B cell (primary cell): ENCODE measurements around the gene SYNPO. TPM values are rescaled to one million over a fixed set of nuclear protein-coding genes. Genes with fewer than 3 reads are reported as not detected.
A peak's percentile ranks its signal among the peaks of the same experiment; 100 is the strongest.

Source experiments
- ATAC-seq: fragments of 200-7000 bp; cut with Tn5 transposase; one replicate; pipeline ENCODE4 v1.10.0; 2021; ENCODE audit warnings: low read depth, mild to moderate bottlenecking, moderate number of reproducible peaks, moderate library complexity
- CTCF ChIA-PET: fragments of 350-600 bp; sonication (Branson Sonifier 250); formaldehyde crosslinking; loops from one replicate; lab custom pipeline; 2021; ENCODE audit warnings: antibody characterized with exemption, inconsistent platforms; lab: Charles Lee
- POLR2A ChIA-PET: fragments of 350-600 bp; sonication (Branson Sonifier 250); formaldehyde crosslinking; loops from one replicate; lab custom pipeline; 2021; ENCODE audit warnings: antibody characterized with exemption; lab: Charles Lee
- DNase-seq: peaks from one replicate; pipeline ENCODE4 v3.0.0; 2013
- H2AFZ ChIP-seq: 2 replicates; pipeline ENCODE4 v1.6.1; 2012; ENCODE audit warnings: mild to moderate bottlenecking, low read depth, low read length; ENCODE audit not compliant: insufficient read depth, poor library complexity, severe bottlenecking
- H3K27ac ChIP-seq, 2 donors: 1 replicate in 1 of 2; 2 replicates in 1 of 2; pipeline ENCODE4 v1.5.1; 2012 to 2013; ENCODE audit warnings: low read length in 2 of 2, mild to moderate bottlenecking in 2 of 2, moderate library complexity in 1 of 2
- H3K27me3 ChIP-seq, 4 experiments: fragments of 200-600 bp in 1 of 4; sonication (generic) in 1 of 4; replicated peaks in 1 of 4; 1 replicate in 2 of 4; 2 replicates in 2 of 4; pipeline versions ENCODE4 v1.6.1 to v1.7.0; 2013 to 2016; ENCODE audit warnings: low read length in 3 of 4, mild to moderate bottlenecking in 2 of 4, mixed read lengths in 1 of 4, moderate library complexity in 1 of 4; ENCODE audit not compliant: insufficient read depth in 4 of 4, control insufficient read depth in 3 of 4; ENCODE audit errors: control extremely low read depth in 1 of 4
- H3K36me3 ChIP-seq, 2 experiments: replicated peaks in 1 of 2; 1 replicate in 1 of 2; 2 replicates in 1 of 2; pipeline versions ENCODE4 v1.6.1 to v1.7.1; 2013; ENCODE audit warnings: low read length in 1 of 2; ENCODE audit not compliant: insufficient read depth in 2 of 2, control insufficient read depth in 1 of 2; ENCODE audit errors: control extremely low read depth in 1 of 2, extremely low read depth in 1 of 2
- H3K4me1 ChIP-seq, 2 donors: fragments of 200-600 bp in 1 of 2; sonication (generic) in 1 of 2; 1 replicate in 1 of 2; 2 replicates in 1 of 2; pipeline versions ENCODE4 v1.5.1 to v1.6.1; 2013 to 2017; ENCODE audit warnings: low read length in 2 of 2; ENCODE audit not compliant: control insufficient read depth in 2 of 2, insufficient read depth in 2 of 2
- H3K4me2 ChIP-seq: replicated peaks from 2 replicates; pipeline ENCODE3; 2012; ENCODE audit warnings: mild to moderate bottlenecking, low read depth, low read length; ENCODE audit not compliant: poor library complexity, severe bottlenecking
- H3K4me3 ChIP-seq, 5 experiments: fragments of 200-600 bp in 1 of 5; sonication (generic) in 1 of 5; 1 replicate in 3 of 5; 2 replicates in 2 of 5; pipeline versions ENCODE4 v1.5.1 to v1.7.0; 2011 to 2016; ENCODE audit warnings: low read length in 4 of 5, mild to moderate bottlenecking in 4 of 5, low read depth in 2 of 5, control low read depth in 1 of 5, moderate library complexity in 1 of 5; ENCODE audit not compliant: insufficient read depth in 1 of 5; ENCODE audit errors: control extremely low read depth in 1 of 5, extremely low read depth in 1 of 5
- H3K79me2 ChIP-seq: fragments of 200-600 bp; sonication (generic); one replicate; pipeline ENCODE4 v1.6.0; 2016; ENCODE audit warnings: low read length; ENCODE audit not compliant: control insufficient read depth, insufficient read depth
- H3K9ac ChIP-seq: fragments of 200-600 bp; sonication (generic); 2 replicates; pipeline ENCODE4 v1.6.1; 2017; ENCODE audit warnings: mild to moderate bottlenecking, low read length, moderate library complexity
- H3K9me3 ChIP-seq, 3 donors: one replicate each; pipeline versions ENCODE4 v1.6.1 to v1.7.1; 2013; ENCODE audit warnings: low read length in 2 of 3; ENCODE audit not compliant: control insufficient read depth in 2 of 3, insufficient read depth in 1 of 3; ENCODE audit errors: control extremely low read depth in 1 of 3
- H4K20me1 ChIP-seq: 2 replicates; pipeline ENCODE4 v1.6.0; 2012; ENCODE audit warnings: mild to moderate bottlenecking, low read length; ENCODE audit not compliant: insufficient read depth, control insufficient read depth, poor library complexity, severe bottlenecking
- H3K27ac Mint-ChIP-seq: one replicate; pipeline ENCODE4 v1.8.0; 2021; ENCODE audit warnings: mixed read lengths
- H3K27me3 Mint-ChIP-seq: one replicate; pipeline ENCODE4 v1.8.0; 2021; ENCODE audit warnings: mixed read lengths
- H3K4me1 Mint-ChIP-seq: one replicate; pipeline ENCODE4 v1.8.0; 2021; ENCODE audit warnings: mixed read lengths
- H3K4me3 Mint-ChIP-seq: one replicate; pipeline ENCODE4 v1.8.0; 2021; ENCODE audit warnings: mixed read lengths
- H3K9me3 Mint-ChIP-seq: one replicate; pipeline ENCODE4 v1.8.0; 2022; ENCODE audit warnings: mixed read lengths; ENCODE audit not compliant: insufficient read depth
- CTCF ChIP-seq: fragments of 200-600 bp; IDR thresholded peaks from one replicate; pipeline ENCODE4 v1.8.0; 2022; ENCODE audit warnings: antibody characterized with exemption, mild to moderate bottlenecking
- EZH2 ChIP-seq: IDR thresholded peaks from 2 replicates; pipeline ENCODE4 v1.6.1; 2012; ENCODE audit warnings: borderline replicate concordance, low read depth, mild to moderate bottlenecking, moderate library complexity, low read length; ENCODE audit not compliant: insufficient read depth, poor library complexity, severe bottlenecking
- WGBS: methylation state at CpG from one replicate; pipeline ENCODE4 v1.1.5; 2013; ENCODE audit warnings: missing lambda C conversion rate; ENCODE audit not compliant: insufficient coverage; 5-methylcytosine and 5-hydroxymethylcytosine counted together
- intact Hi-C: fragments of 100-400 bp; cut with micrococcal nuclease; formaldehyde crosslinking; loops from one replicate; pipeline ENCODE4 v1.10.0; 2022
- polyA plus RNA-seq: library from polyadenylated mRNA; depleted of rRNA; stranded (reverse); fragments of >200 nt; gene quantifications from 2 replicates; pipeline ENCODE4 v1.2.3, GENCODE V29; 2012
- total RNA-seq, 2 donors: library from RNA; stranded (reverse); fragments of 120-200 nt in 1 of 2; gene quantifications; 1 replicate in 1 of 2; 2 replicates in 1 of 2; pipeline versions ENCODE4 v1.2.3 to v1.2.4, GENCODE V29; 2013 to 2022

SYNPO gene
- total and polyA plus RNA-seq, 2 donors (not counting 1 experiment from before 2014, with no cell fraction given): 13.2 to 16.8 TPM

GRCh38 chr5:150653762-150654556, 13.5 kb downstream of the SYNPO start:
- Histone ChIP-seq H3K9ac (no peak overlapping the region), H3K79me2 (no peaks in the 10 kb centered on the region), H3K9me3 (no peaks in the 10 kb centered on the region), H2AFZ (no peak overlapping the region), H3K4me1 (peaks cover 10 to 15% of the 10 kb centered on the region in 2 donors), H3K4me2 (no peak overlapping the region), H4K20me1 (no peaks in the 10 kb centered on the region), H3K36me3 (peaks cover 0 to 12% of the 10 kb centered on the region in 2 experiments), H3K4me3 (no peak overlapping the region), H3K27me3 (no peaks in the 10 kb centered on the region), H3K27ac (no peak overlapping the region)
- CTCF ChIA-PET: interaction anchor here (1.3 to 6.1 kb wide), 3 partner anchors 27 to 195 kb away, joined by 4 to 110 read pairs (median 7); no protein-coding TSS in a partner anchor
- Mint-ChIP-seq H3K4me3 (no peak overlapping the region), H3K27ac (no peak overlapping the region), H3K27me3 (peaks cover 3% of the 10 kb centered on the region), H3K4me1 (peaks cover 21% of the 10 kb centered on the region), H3K9me3 (no peaks in the 10 kb centered on the region)
- ATAC-seq (no peak), DNase-seq (peak; percentile 28)
- POLR2A ChIA-PET: no interaction called here
- WGBS: 100% methylated on average over 1 of the region's 2 CpGs
- TF ChIP-seq CTCF (no peak), EZH2 (no peak)
- intact Hi-C loops: no loop called here

- POLR2A ChIA-PET: no interaction called here
- CTCF ChIA-PET: interaction anchor here (0.8 to 6.1 kb wide), 7 partner anchors 29 to 194 kb away, joined by 3 to 110 read pairs (median 5); partner anchors contain the start of genes IRGM and RBM22
- no peak overlapping the region for H3K27ac Mint-ChIP-seq
Observed at GRCh38 chr5:150655221-150655620, 14.8 kb downstream of the SYNPO start.

More at GRCh38 chr5:150655221-150655620, 14.8 kb downstream of the SYNPO start:
- no peak for ATAC-seq
- Histone ChIP-seq H4K20me1 (no peaks in the 10 kb centered on the region), H3K9me3 (no peaks in the 10 kb centered on the region), H3K4me2 (no peak overlapping the region), H3K4me1 (peaks cover 10 to 15% of the 10 kb centered on the region in 2 donors), H3K9ac (no peak overlapping the region), H3K27ac (no peak overlapping the region), H2AFZ (no peak overlapping the region), H3K79me2 (no peaks in the 10 kb centered on the region), H3K27me3 (no peaks in the 10 kb centered on the region), H3K36me3 (peaks cover 0 to under 1% of the 10 kb centered on the region in 2 experiments), H3K4me3 (no peak overlapping the region)
- DNase-seq: no peak
- TF ChIP-seq CTCF (no peak), EZH2 (no peak)
- peaks cover 3% of the 10 kb centered on the region for H3K27me3 Mint-ChIP-seq
- H3K4me1 Mint-ChIP-seq: peaks cover 21% of the 10 kb centered on the region
- intact Hi-C loops: no loop called here
- H3K4me3 Mint-ChIP-seq: no peak overlapping the region
- H3K9me3 Mint-ChIP-seq: no peaks in the 10 kb centered on the region
- 100% methylated on average over 2 of the region's 3 CpGs for WGBS
